CD14-positive monocyte (primary cell): ENCODE results near the gene TBC1D13. TPM values are rescaled to one million over a fixed set of nuclear protein-coding genes. Genes with fewer than 3 reads are reported as not detected.

Experiments
- DNase-seq, 3 donors: peaks; one replicate each; pipeline ENCODE4 v3.0.0-alpha.2; 2011 to 2022
- H2AFZ ChIP-seq: 2 replicates; pipeline ENCODE4 v1.6.0; 2012; ENCODE audit warnings: mild to moderate bottlenecking, low read depth, low read length, inconsistent platforms; ENCODE audit not compliant: insufficient read depth, poor library complexity, severe bottlenecking
- H3K27ac ChIP-seq, 2 donors: 1 replicate in 1 of 2; 2 replicates in 1 of 2; pipeline ENCODE4 v1.5.1; 2012 to 2013; ENCODE audit warnings: low read length in 2 of 2, control low read depth in 1 of 2, inconsistent platforms in 1 of 2, low read depth in 1 of 2, mild to moderate bottlenecking in 1 of 2
- H3K27me3 ChIP-seq, 2 donors: one replicate each; pipeline versions ENCODE4 v1.6.0 to v1.6.1; 2011 to 2013; ENCODE audit warnings: low read length in 2 of 2; ENCODE audit not compliant: control insufficient read depth in 2 of 2, insufficient read depth in 2 of 2
- H3K36me3 ChIP-seq, 2 donors: replicated peaks in 1 of 2; 1 replicate in 1 of 2; 2 replicates in 1 of 2; pipeline versions ENCODE4 v1.5.1 to v1.6.1; 2012 to 2013; ENCODE audit warnings: low read length in 2 of 2, control low read depth in 1 of 2, inconsistent platforms in 1 of 2, mild to moderate bottlenecking in 1 of 2; ENCODE audit not compliant: insufficient read depth in 2 of 2, control insufficient read depth in 1 of 2
- H3K4me1 ChIP-seq, 2 donors: 1 replicate in 1 of 2; 2 replicates in 1 of 2; pipeline versions ENCODE4 v1.5.1 to v1.6.1; 2012 to 2013; ENCODE audit warnings: low read length in 2 of 2, control low read depth in 1 of 2, inconsistent platforms in 1 of 2, mild to moderate bottlenecking in 1 of 2, moderate library complexity in 1 of 2; ENCODE audit not compliant: insufficient read depth in 2 of 2, control insufficient read depth in 1 of 2
- H3K4me2 ChIP-seq: replicated peaks from 2 replicates; pipeline ENCODE3; 2012; ENCODE audit warnings: low read length, moderate library complexity, mild to moderate bottlenecking; ENCODE audit not compliant: poor library complexity, severe bottlenecking; ENCODE audit errors: extremely low read depth
- H3K4me3 ChIP-seq, 3 experiments: fragments of 200-600 bp in 1 of 3; sonication (generic) in 1 of 3; replicated peaks in 1 of 3; 1 replicate in 2 of 3; 2 replicates in 1 of 3; pipeline ENCODE4 v1.5.1; 2011 to 2013; ENCODE audit warnings: low read length in 3 of 3, mild to moderate bottlenecking in 3 of 3, control low read depth in 2 of 3, low read depth in 2 of 3, inconsistent platforms in 1 of 3, moderate library complexity in 1 of 3
- H3K79me2 ChIP-seq: 2 replicates; pipeline ENCODE4 v1.6.0; 2012; ENCODE audit warnings: mild to moderate bottlenecking, control low read depth, inconsistent platforms, low read length, moderate library complexity; ENCODE audit not compliant: insufficient read depth
- H3K9ac ChIP-seq: 2 replicates; pipeline ENCODE4 v1.6.0; 2017; ENCODE audit warnings: low read length, mild to moderate bottlenecking; ENCODE audit not compliant: insufficient read depth, poor library complexity, severe bottlenecking
- H3K9me3 ChIP-seq, 2 donors: replicated peaks in 1 of 2; 1 replicate in 1 of 2; 2 replicates in 1 of 2; pipeline versions ENCODE4 v1.5.1 to v1.6.1; 2012 to 2013; ENCODE audit warnings: low read length in 2 of 2, control low read depth in 1 of 2; ENCODE audit not compliant: control insufficient read depth in 1 of 2, insufficient read depth in 1 of 2
- H4K20me1 ChIP-seq: 2 replicates; pipeline ENCODE4 v1.6.0; 2012; ENCODE audit warnings: mild to moderate bottlenecking, low read length, control low read depth, moderate library complexity; ENCODE audit not compliant: insufficient read depth
- H3K27ac Mint-ChIP-seq, 7 donors: one replicate each; pipeline ENCODE4 v1.8.0; 2020; ENCODE audit warnings: mild to moderate bottlenecking in 7 of 7, mixed read lengths in 7 of 7, moderate library complexity in 6 of 7, inconsistent platforms in 2 of 7
- H3K27me3 Mint-ChIP-seq, 3 donors: one replicate each; pipeline ENCODE4 v1.8.0; 2021 to 2022; ENCODE audit warnings: low read depth in 3 of 3, mild to moderate bottlenecking in 3 of 3, mixed read lengths in 3 of 3, moderate library complexity in 3 of 3, inconsistent platforms in 1 of 3
- H3K36me3 Mint-ChIP-seq, 2 donors: one replicate each; pipeline ENCODE4 v1.8.0; 2020; ENCODE audit warnings: mixed read lengths in 2 of 2, inconsistent platforms in 1 of 2, mild to moderate bottlenecking in 1 of 2
- H3K4me1 Mint-ChIP-seq: one replicate; pipeline ENCODE4 v1.8.0; 2020; ENCODE audit warnings: mild to moderate bottlenecking, mixed read lengths
- H3K4me3 Mint-ChIP-seq, 2 donors: one replicate each; pipeline ENCODE4 v1.8.0; 2020; ENCODE audit warnings: mild to moderate bottlenecking in 2 of 2, mixed read lengths in 2 of 2, moderate library complexity in 1 of 2
- H3K9me3 Mint-ChIP-seq, 7 donors: one replicate each; pipeline ENCODE4 v1.8.0; 2020 to 2022; ENCODE audit warnings: mixed read lengths in 7 of 7, mild to moderate bottlenecking in 6 of 7, moderate library complexity in 6 of 7, inconsistent platforms in 2 of 7
- WGBS: methylation state at CpG from one replicate; pipeline ENCODE4 v1.1.5; 2013; ENCODE audit warnings: missing lambda C conversion rate; ENCODE audit not compliant: insufficient coverage; 5-methylcytosine and 5-hydroxymethylcytosine counted together
- intact Hi-C, 2 donors: fragments of 100-400 bp; cut with micrococcal nuclease; formaldehyde crosslinking; loops; one replicate each; pipeline versions ENCODE4 v1.15.0 to v1.15.1; 2023
- polyA plus RNA-seq, 3 donors: library from polyadenylated mRNA; depleted of rRNA in 1 of 3; unstranded in 2 of 3; stranded (reverse) in 1 of 3; fragments of 300-500 nt in 2 of 3; fragments of >200 nt in 1 of 3; fragmentation: Illumina TruSeq in 2 of 3; gene quantifications; 1 replicate in 2 of 3; 2 replicates in 1 of 3; pipeline ENCODE4 v1.2.3, GENCODE V29; 2012 to 2021
- TF ChIP-seq, protein P1 (sequence below): fragments of 200-600 bp; IDR thresholded peaks from one replicate; pipeline ENCODE4 v1.8.0; 2022; ENCODE audit warnings: antibody characterized with exemption, mild to moderate bottlenecking

Gene TBC1D13
- polyA plus RNA-seq, 3 donors, result 9.9 to 16.8 (median 13.8) TPM

DNA sequence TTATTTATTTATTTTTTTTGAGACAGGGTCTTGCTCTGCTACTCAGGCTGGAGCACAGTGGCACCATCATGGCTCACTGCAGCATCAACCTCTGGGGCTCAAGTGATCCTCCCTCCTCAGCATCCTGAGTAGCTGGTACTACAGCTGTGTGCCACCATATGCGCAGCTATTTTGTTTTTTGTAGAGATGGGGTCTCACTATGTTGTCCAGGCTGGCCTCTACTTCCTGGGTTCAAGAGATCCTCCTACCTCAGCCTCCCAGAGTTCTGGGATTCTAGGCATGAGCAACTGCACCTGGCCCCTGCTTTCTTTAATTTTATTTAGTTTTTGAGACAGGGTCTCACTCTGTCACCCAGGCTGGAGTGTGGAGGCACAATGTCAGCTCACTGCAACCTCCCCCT is 43.6 kb upstream of the TBC1D13 start:
- no peak for DNase-seq
- H3K36me3 Mint-ChIP-seq, result peaks cover 25 to 38% of the 10 kb centered on the region in 2 donors
- peaks cover 0 to 2% (median 0%) of the 10 kb centered on the region in 7 donors for H3K9me3 Mint-ChIP-seq
- no peak overlapping the region for H3K4me3 Mint-ChIP-seq
- no peaks in the 10 kb centered on the region for H3K27me3 ChIP-seq
- H3K9ac ChIP-seq, result no peak overlapping the region
- H3K27ac ChIP-seq, result no peak overlapping the region
- no peak overlapping the region for H3K4me2 ChIP-seq
- H2AFZ ChIP-seq, result no peak overlapping the region
- no peak overlapping the region for H3K4me3 ChIP-seq
- H3K79me2 ChIP-seq, result no peaks in the 10 kb centered on the region
- H3K36me3 ChIP-seq, result peaks cover 21 to 29% of the 10 kb centered on the region in 2 donors
- H3K4me1 ChIP-seq, result no peaks in the 10 kb centered on the region
- no peaks in the 10 kb centered on the region for H4K20me1 ChIP-seq
- intact Hi-C loops, result loop anchor here in 1 of 2 donors (10.0 kb wide), 1 partner anchor 61 kb away; no protein-coding TSS in a partner anchor
- H3K4me1 Mint-ChIP-seq, result no peaks in the 10 kb centered on the region
- H3K9me3 ChIP-seq, result no peaks in the 10 kb centered on the region
- H3K27me3 Mint-ChIP-seq, result peaks cover 0 to 2% (median 1%) of the 10 kb centered on the region in 3 donors
- WGBS, result no CpG with 5 or more reads among the region's 1 CpG
- TF ChIP-seq, protein P1, sequence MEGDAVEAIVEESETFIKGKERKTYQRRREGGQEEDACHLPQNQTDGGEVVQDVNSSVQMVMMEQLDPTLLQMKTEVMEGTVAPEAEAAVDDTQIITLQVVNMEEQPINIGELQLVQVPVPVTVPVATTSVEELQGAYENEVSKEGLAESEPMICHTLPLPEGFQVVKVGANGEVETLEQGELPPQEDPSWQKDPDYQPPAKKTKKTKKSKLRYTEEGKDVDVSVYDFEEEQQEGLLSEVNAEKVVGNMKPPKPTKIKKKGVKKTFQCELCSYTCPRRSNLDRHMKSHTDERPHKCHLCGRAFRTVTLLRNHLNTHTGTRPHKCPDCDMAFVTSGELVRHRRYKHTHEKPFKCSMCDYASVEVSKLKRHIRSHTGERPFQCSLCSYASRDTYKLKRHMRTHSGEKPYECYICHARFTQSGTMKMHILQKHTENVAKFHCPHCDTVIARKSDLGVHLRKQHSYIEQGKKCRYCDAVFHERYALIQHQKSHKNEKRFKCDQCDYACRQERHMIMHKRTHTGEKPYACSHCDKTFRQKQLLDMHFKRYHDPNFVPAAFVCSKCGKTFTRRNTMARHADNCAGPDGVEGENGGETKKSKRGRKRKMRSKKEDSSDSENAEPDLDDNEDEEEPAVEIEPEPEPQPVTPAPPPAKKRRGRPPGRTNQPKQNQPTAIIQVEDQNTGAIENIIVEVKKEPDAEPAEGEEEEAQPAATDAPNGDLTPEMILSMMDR, result no peak
- H3K27ac Mint-ChIP-seq, result no peak overlapping the region

- Histone ChIP-seq H3K9me3 (no peaks in the 10 kb centered on the region), H3K79me2 (no peaks in the 10 kb centered on the region), H3K36me3 (peaks cover 23 to 24% of the 10 kb centered on the region in 2 donors), H3K27ac (no peak overlapping the region), H3K4me1 (no peaks in the 10 kb centered on the region), H3K4me3 (no peak overlapping the region), H4K20me1 (no peaks in the 10 kb centered on the region), H3K4me2 (no peak overlapping the region), H3K27me3 (no peaks in the 10 kb centered on the region), H3K9ac (no peak overlapping the region), H2AFZ (no peak overlapping the region)
- no peak overlapping the region for H3K4me3 Mint-ChIP-seq
- peaks cover 23 to 34% of the 10 kb centered on the region in 2 donors for H3K36me3 Mint-ChIP-seq
- no CpG with 5 or more reads among the region's 1 CpG for WGBS
- DNase-seq, result no peak
- intact Hi-C loops, result loop anchor here in 1 of 2 donors (10.0 kb wide), 1 partner anchor 58 kb away; no protein-coding TSS in a partner anchor
- H3K9me3 Mint-ChIP-seq, result peaks cover 0 to 2% (median 0%) of the 10 kb centered on the region in 7 donors
- TF ChIP-seq, protein P1, result no peak
- peaks cover 0 to 2% (median 0%) of the 10 kb centered on the region in 3 donors for H3K27me3 Mint-ChIP-seq
- H3K27ac Mint-ChIP-seq, result no peak overlapping the region
- H3K4me1 Mint-ChIP-seq, result no peaks in the 10 kb centered on the region
Observed at GRCh38 chr9:128747241-128747640, 39.8 kb upstream of the TBC1D13 start.
